Measurements from ENCODE around the gene TGFB2.

TGFB2 gene

GRCh38 chr1:218371927-218372672, 27.0 kb downstream of the TGFB2 start:
- Histone ChIP-seq H3K9me3 (ENCODE audit: insufficient read depth, low read length) (no peaks in the 10 kb centered on the region), H3K36me3 (replicated peaks; ENCODE audit: low read depth, low read length) (no peaks in the 10 kb centered on the region), H4K20me1 (ENCODE audit: insufficient read depth, low read length) (no peaks in the 10 kb centered on the region), H3K9ac (ENCODE audit: low read length) (no peak overlapping the region), H3K27ac (ENCODE audit: low read length) (no peak overlapping the region), H2AFZ (ENCODE audit: low read depth, low read length) (no peak overlapping the region), H3K4me3 (ENCODE audit: low read length) (no peak overlapping the region), H3K4me1 (ENCODE audit: low read length) (peaks cover 15% of the 10 kb centered on the region), H3K27me3 (ENCODE audit: low read depth, low read length) (no peaks in the 10 kb centered on the region), H3K79me2 (ENCODE audit: low read length) (no peaks in the 10 kb centered on the region), H3K4me2 (ENCODE audit: low read length) (no peak overlapping the region)
- TF ChIP-seq CTCF (IDR thresholded peaks at IDR 0.05; ENCODE audit: low read depth, low read length) (no peak), EZH2phosphoT487 (IDR thresholded peaks at IDR 0.05; ENCODE audit: low read depth) (no peak)

GRCh38 chr1:218374401-218375353, 29.5 kb downstream of the TGFB2 start:
- Histone ChIP-seq H3K27me3 (ENCODE audit: low read depth, low read length) (no peaks in the 10 kb centered on the region), H2AFZ (ENCODE audit: low read depth, low read length) (no peak overlapping the region), H3K9me3 (ENCODE audit: insufficient read depth, low read length) (no peaks in the 10 kb centered on the region), H3K79me2 (ENCODE audit: low read length) (no peaks in the 10 kb centered on the region), H3K27ac (ENCODE audit: low read length) (no peak overlapping the region), H4K20me1 (ENCODE audit: insufficient read depth, low read length) (no peaks in the 10 kb centered on the region), H3K9ac (ENCODE audit: low read length) (no peak overlapping the region), H3K4me1 (ENCODE audit: low read length) (peaks cover 22% of the 10 kb centered on the region), H3K4me3 (ENCODE audit: low read length) (no peak overlapping the region), H3K4me2 (ENCODE audit: low read length) (no peak overlapping the region), H3K36me3 (replicated peaks; ENCODE audit: low read depth, low read length) (no peaks in the 10 kb centered on the region)
- no peak for TF ChIP-seq EZH2phosphoT487 (IDR thresholded peaks at IDR 0.05; ENCODE audit: low read depth)
- no peak for TF ChIP-seq CTCF (IDR thresholded peaks at IDR 0.05; ENCODE audit: low read depth, low read length)

GRCh38 chr1:218376722-218377121, 31.6 kb downstream of the TGFB2 start:
- Histone ChIP-seq H3K4me3 (ENCODE audit: low read length) (no peak overlapping the region; the same call in 1 of the 2 replicates), H3K4me2 (ENCODE audit: low read length) (peak overlapping the region; percentile 39)

More at GRCh38 chr1:218376722-218377121, 31.6 kb downstream of the TGFB2 start:
- H3K79me2 ChIP-seq (ENCODE audit: low read length), result no peaks in the 10 kb centered on the region
- no peaks in the 10 kb centered on the region for H3K36me3 ChIP-seq (replicated peaks; ENCODE audit: low read depth, low read length)
- no peak overlapping the region for H3K9ac ChIP-seq (ENCODE audit: low read length)
- peaks cover 22% of the 10 kb centered on the region for H3K4me1 ChIP-seq (ENCODE audit: low read length)
- no peaks in the 10 kb centered on the region for H3K27me3 ChIP-seq (ENCODE audit: low read depth, low read length)
- H3K27ac ChIP-seq (ENCODE audit: low read length), result no peak overlapping the region
- no peaks in the 10 kb centered on the region for H4K20me1 ChIP-seq (ENCODE audit: insufficient read depth, low read length)
- H3K9me3 ChIP-seq (ENCODE audit: insufficient read depth, low read length), result no peaks in the 10 kb centered on the region
- no peak for TF ChIP-seq EZH2phosphoT487 (IDR thresholded peaks at IDR 0.05; ENCODE audit: low read depth)
- TF ChIP-seq CTCF (IDR thresholded peaks at IDR 0.05; ENCODE audit: low read depth, low read length), result no peak
- H2AFZ ChIP-seq (ENCODE audit: low read depth, low read length), result no peak overlapping the region
